CD14-positive monocyte (primary cell): ENCODE measurements around the gene CLDN18. TPM values are rescaled to one million over a fixed set of nuclear protein-coding genes. Genes with fewer than 3 reads are reported as not detected.

Experiments
- DNase-seq, 3 donors: peaks; one replicate each; pipeline ENCODE4 v3.0.0-alpha.2; 2011 to 2022
- H2AFZ ChIP-seq: 2 replicates; pipeline ENCODE4 v1.6.0; 2012; ENCODE audit warnings: mild to moderate bottlenecking, low read depth, low read length, inconsistent platforms; ENCODE audit not compliant: insufficient read depth, poor library complexity, severe bottlenecking
- H3K27ac ChIP-seq, 2 donors: 1 replicate in 1 of 2; 2 replicates in 1 of 2; pipeline ENCODE4 v1.5.1; 2012 to 2013; ENCODE audit warnings: low read length in 2 of 2, control low read depth in 1 of 2, inconsistent platforms in 1 of 2, low read depth in 1 of 2, mild to moderate bottlenecking in 1 of 2
- H3K27me3 ChIP-seq, 2 donors: one replicate each; pipeline versions ENCODE4 v1.6.0 to v1.6.1; 2011 to 2013; ENCODE audit warnings: low read length in 2 of 2; ENCODE audit not compliant: control insufficient read depth in 2 of 2, insufficient read depth in 2 of 2
- H3K36me3 ChIP-seq, 2 donors: replicated peaks in 1 of 2; 1 replicate in 1 of 2; 2 replicates in 1 of 2; pipeline versions ENCODE4 v1.5.1 to v1.6.1; 2012 to 2013; ENCODE audit warnings: low read length in 2 of 2, control low read depth in 1 of 2, inconsistent platforms in 1 of 2, mild to moderate bottlenecking in 1 of 2; ENCODE audit not compliant: insufficient read depth in 2 of 2, control insufficient read depth in 1 of 2
- H3K4me1 ChIP-seq, 2 donors: 1 replicate in 1 of 2; 2 replicates in 1 of 2; pipeline versions ENCODE4 v1.5.1 to v1.6.1; 2012 to 2013; ENCODE audit warnings: low read length in 2 of 2, control low read depth in 1 of 2, inconsistent platforms in 1 of 2, mild to moderate bottlenecking in 1 of 2, moderate library complexity in 1 of 2; ENCODE audit not compliant: insufficient read depth in 2 of 2, control insufficient read depth in 1 of 2
- H3K4me2 ChIP-seq: replicated peaks from 2 replicates; pipeline ENCODE3; 2012; ENCODE audit warnings: low read length, moderate library complexity, mild to moderate bottlenecking; ENCODE audit not compliant: poor library complexity, severe bottlenecking; ENCODE audit errors: extremely low read depth
- H3K4me3 ChIP-seq, 3 experiments: fragments of 200-600 bp in 1 of 3; sonication (generic) in 1 of 3; replicated peaks in 1 of 3; 1 replicate in 2 of 3; 2 replicates in 1 of 3; pipeline ENCODE4 v1.5.1; 2011 to 2013; ENCODE audit warnings: low read length in 3 of 3, mild to moderate bottlenecking in 3 of 3, control low read depth in 2 of 3, low read depth in 2 of 3, inconsistent platforms in 1 of 3, moderate library complexity in 1 of 3
- H3K79me2 ChIP-seq: 2 replicates; pipeline ENCODE4 v1.6.0; 2012; ENCODE audit warnings: mild to moderate bottlenecking, control low read depth, inconsistent platforms, low read length, moderate library complexity; ENCODE audit not compliant: insufficient read depth
- H3K9ac ChIP-seq: 2 replicates; pipeline ENCODE4 v1.6.0; 2017; ENCODE audit warnings: low read length, mild to moderate bottlenecking; ENCODE audit not compliant: insufficient read depth, poor library complexity, severe bottlenecking
- H3K9me3 ChIP-seq, 2 donors: replicated peaks in 1 of 2; 1 replicate in 1 of 2; 2 replicates in 1 of 2; pipeline versions ENCODE4 v1.5.1 to v1.6.1; 2012 to 2013; ENCODE audit warnings: low read length in 2 of 2, control low read depth in 1 of 2; ENCODE audit not compliant: control insufficient read depth in 1 of 2, insufficient read depth in 1 of 2
- H4K20me1 ChIP-seq: 2 replicates; pipeline ENCODE4 v1.6.0; 2012; ENCODE audit warnings: mild to moderate bottlenecking, low read length, control low read depth, moderate library complexity; ENCODE audit not compliant: insufficient read depth
- H3K27ac Mint-ChIP-seq, 7 donors: one replicate each; pipeline ENCODE4 v1.8.0; 2020; ENCODE audit warnings: mild to moderate bottlenecking in 7 of 7, mixed read lengths in 7 of 7, moderate library complexity in 6 of 7, inconsistent platforms in 2 of 7
- H3K27me3 Mint-ChIP-seq, 3 donors: one replicate each; pipeline ENCODE4 v1.8.0; 2021 to 2022; ENCODE audit warnings: low read depth in 3 of 3, mild to moderate bottlenecking in 3 of 3, mixed read lengths in 3 of 3, moderate library complexity in 3 of 3, inconsistent platforms in 1 of 3
- H3K36me3 Mint-ChIP-seq, 2 donors: one replicate each; pipeline ENCODE4 v1.8.0; 2020; ENCODE audit warnings: mixed read lengths in 2 of 2, inconsistent platforms in 1 of 2, mild to moderate bottlenecking in 1 of 2
- H3K4me1 Mint-ChIP-seq: one replicate; pipeline ENCODE4 v1.8.0; 2020; ENCODE audit warnings: mild to moderate bottlenecking, mixed read lengths
- H3K4me3 Mint-ChIP-seq, 2 donors: one replicate each; pipeline ENCODE4 v1.8.0; 2020; ENCODE audit warnings: mild to moderate bottlenecking in 2 of 2, mixed read lengths in 2 of 2, moderate library complexity in 1 of 2
- H3K9me3 Mint-ChIP-seq, 7 donors: one replicate each; pipeline ENCODE4 v1.8.0; 2020 to 2022; ENCODE audit warnings: mixed read lengths in 7 of 7, mild to moderate bottlenecking in 6 of 7, moderate library complexity in 6 of 7, inconsistent platforms in 2 of 7
- WGBS: methylation state at CpG from one replicate; pipeline ENCODE4 v1.1.5; 2013; ENCODE audit warnings: missing lambda C conversion rate; ENCODE audit not compliant: insufficient coverage; 5-methylcytosine and 5-hydroxymethylcytosine counted together
- intact Hi-C, 2 donors: fragments of 100-400 bp; cut with micrococcal nuclease; formaldehyde crosslinking; loops; one replicate each; pipeline versions ENCODE4 v1.15.0 to v1.15.1; 2023
- polyA plus RNA-seq, 3 donors: library from polyadenylated mRNA; depleted of rRNA in 1 of 3; unstranded in 2 of 3; stranded (reverse) in 1 of 3; fragments of 300-500 nt in 2 of 3; fragments of >200 nt in 1 of 3; fragmentation: Illumina TruSeq in 2 of 3; gene quantifications; 1 replicate in 2 of 3; 2 replicates in 1 of 3; pipeline ENCODE4 v1.2.3, GENCODE V29; 2012 to 2021
- TF ChIP-seq, protein P1 (sequence below): fragments of 200-600 bp; IDR thresholded peaks from one replicate; pipeline ENCODE4 v1.8.0; 2022; ENCODE audit warnings: antibody characterized with exemption, mild to moderate bottlenecking

The CLDN18 gene
- polyA plus RNA-seq, 3 donors, result not detected

DNA sequence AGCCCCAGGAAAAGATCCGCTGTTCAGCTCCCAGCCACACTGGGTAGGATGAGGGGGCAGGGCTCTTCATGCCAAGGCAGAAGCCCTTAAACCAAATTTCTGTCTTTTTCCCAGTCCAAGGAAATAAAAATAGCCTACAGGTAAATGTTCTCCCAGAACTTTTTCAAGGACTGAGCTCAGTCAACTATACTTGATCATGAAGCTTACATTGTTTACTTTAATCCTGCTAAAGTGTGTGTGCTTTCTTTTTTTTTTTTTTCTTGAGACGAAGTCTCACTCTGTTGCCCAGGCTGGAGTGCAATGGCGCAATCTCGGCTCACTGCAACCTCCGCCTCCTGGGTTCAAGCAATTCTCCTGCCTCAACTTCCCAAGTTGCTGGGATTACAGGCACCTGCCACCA, 17.9 kb downstream of the CLDN18 start:
- no peak for DNase-seq
- Histone ChIP-seq H4K20me1 (no peaks in the 10 kb centered on the region), H3K27me3 (no peaks in the 10 kb centered on the region), H2AFZ (no peak overlapping the region), H3K4me3 (no peak overlapping the region), H3K79me2 (no peaks in the 10 kb centered on the region), H3K4me2 (no peak overlapping the region), H3K27ac (no peak overlapping the region), H3K9ac (no peak overlapping the region), H3K4me1 (no peaks in the 10 kb centered on the region), H3K9me3 (no peaks in the 10 kb centered on the region), H3K36me3 (no peaks in the 10 kb centered on the region)
- Mint-ChIP-seq H3K36me3 (no peaks in the 10 kb centered on the region), H3K27ac (no peak overlapping the region), H3K4me3 (no peak overlapping the region), H3K9me3 (no peaks in the 10 kb centered on the region), H3K27me3 (peaks cover 0 to 1% (median 0%) of the 10 kb centered on the region in 3 donors), H3K4me1 (no peaks in the 10 kb centered on the region)
- TF ChIP-seq, protein P1, sequence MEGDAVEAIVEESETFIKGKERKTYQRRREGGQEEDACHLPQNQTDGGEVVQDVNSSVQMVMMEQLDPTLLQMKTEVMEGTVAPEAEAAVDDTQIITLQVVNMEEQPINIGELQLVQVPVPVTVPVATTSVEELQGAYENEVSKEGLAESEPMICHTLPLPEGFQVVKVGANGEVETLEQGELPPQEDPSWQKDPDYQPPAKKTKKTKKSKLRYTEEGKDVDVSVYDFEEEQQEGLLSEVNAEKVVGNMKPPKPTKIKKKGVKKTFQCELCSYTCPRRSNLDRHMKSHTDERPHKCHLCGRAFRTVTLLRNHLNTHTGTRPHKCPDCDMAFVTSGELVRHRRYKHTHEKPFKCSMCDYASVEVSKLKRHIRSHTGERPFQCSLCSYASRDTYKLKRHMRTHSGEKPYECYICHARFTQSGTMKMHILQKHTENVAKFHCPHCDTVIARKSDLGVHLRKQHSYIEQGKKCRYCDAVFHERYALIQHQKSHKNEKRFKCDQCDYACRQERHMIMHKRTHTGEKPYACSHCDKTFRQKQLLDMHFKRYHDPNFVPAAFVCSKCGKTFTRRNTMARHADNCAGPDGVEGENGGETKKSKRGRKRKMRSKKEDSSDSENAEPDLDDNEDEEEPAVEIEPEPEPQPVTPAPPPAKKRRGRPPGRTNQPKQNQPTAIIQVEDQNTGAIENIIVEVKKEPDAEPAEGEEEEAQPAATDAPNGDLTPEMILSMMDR, result no peak
- intact Hi-C loops, result no loop called here
- WGBS, result no CpG with 5 or more reads among the region's 5 CpGs

DNA sequence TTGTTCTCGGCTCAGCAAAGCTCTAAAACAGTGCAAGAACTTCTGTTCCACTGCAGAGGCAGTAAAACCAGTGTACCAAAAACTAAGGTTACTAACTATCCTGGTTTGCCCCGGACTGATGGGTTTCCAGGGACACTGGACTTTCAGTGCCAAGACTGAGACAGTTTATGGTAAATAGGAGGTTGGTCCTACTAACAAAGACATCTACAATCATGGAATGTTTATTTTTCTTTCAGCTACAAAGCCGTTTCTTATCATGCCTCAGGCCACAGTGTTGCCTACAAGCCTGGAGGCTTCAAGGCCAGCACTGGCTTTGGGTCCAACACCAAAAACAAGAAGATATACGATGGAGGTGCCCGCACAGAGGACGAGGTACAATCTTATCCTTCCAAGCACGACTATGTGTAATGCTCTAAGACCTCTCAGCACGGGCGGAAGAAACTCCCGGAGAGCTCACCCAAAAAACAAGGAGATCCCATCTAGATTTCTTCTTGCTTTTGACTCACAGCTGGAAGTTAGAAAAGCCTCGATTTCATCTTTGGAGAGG, 20.8 kb downstream of the CLDN18 start:
- no peaks in the 10 kb centered on the region for H3K9me3 ChIP-seq
- Mint-ChIP-seq H3K36me3 (no peaks in the 10 kb centered on the region), H3K4me3 (no peak overlapping the region), H3K4me1 (no peaks in the 10 kb centered on the region), H3K27me3 (peaks cover 0 to 3% (median 1%) of the 10 kb centered on the region in 3 donors), H3K9me3 (no peaks in the 10 kb centered on the region), H3K27ac (no peak overlapping the region)
- TF ChIP-seq, protein P1, result no peak
- H3K36me3 ChIP-seq, result no peaks in the 10 kb centered on the region
- intact Hi-C loops, result no loop called here
- H3K27ac ChIP-seq, result no peak overlapping the region
- no peaks in the 10 kb centered on the region for H3K4me1 ChIP-seq
- no peak overlapping the region for H3K4me2 ChIP-seq
- no peak overlapping the region for H3K9ac ChIP-seq
- H3K79me2 ChIP-seq, result no peaks in the 10 kb centered on the region
- H3K27me3 ChIP-seq, result no peaks in the 10 kb centered on the region
- no peaks in the 10 kb centered on the region for H4K20me1 ChIP-seq
- 95% methylated on average over 7 of the region's 11 CpGs for WGBS
- DNase-seq, result no peak
- H3K4me3 ChIP-seq, result no peak overlapping the region
- no peak overlapping the region for H2AFZ ChIP-seq
